ENCODE data around the gene HSPB2.
A peak's percentile ranks its signal among the peaks of the same experiment; 100 is the strongest.

Gene HSPB2

GRCh38 chr11:111939836-111940604 lies 27.5 kb downstream of the HSPB2 start:
- DNase-seq = peak; percentile 89

DNA sequence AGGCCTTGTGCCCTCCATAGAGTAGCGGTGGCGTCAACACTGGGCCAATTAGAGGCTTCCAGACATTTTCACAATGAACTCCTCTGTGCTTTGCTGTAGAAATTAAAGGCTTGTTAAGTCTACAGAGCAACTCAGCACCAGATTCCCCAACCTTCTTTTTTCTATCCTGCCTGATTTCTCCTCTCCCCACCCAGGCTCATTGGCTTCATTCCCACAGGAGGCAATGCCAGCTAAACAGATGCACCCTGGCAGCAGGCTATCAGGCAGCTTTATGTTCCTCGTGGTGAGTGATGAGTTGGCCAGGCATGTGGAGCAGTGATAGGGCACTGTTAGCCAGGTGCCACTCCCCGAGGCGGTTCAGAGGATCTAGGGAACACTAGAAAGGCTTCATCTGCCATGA lies 29.4 kb downstream of the HSPB2 start:
- DNase-seq = no peak

GRCh38 chr11:111942829-111943228 lies 30.3 kb downstream of the HSPB2 start:
- DNase-seq = peak; percentile 71

DNA sequence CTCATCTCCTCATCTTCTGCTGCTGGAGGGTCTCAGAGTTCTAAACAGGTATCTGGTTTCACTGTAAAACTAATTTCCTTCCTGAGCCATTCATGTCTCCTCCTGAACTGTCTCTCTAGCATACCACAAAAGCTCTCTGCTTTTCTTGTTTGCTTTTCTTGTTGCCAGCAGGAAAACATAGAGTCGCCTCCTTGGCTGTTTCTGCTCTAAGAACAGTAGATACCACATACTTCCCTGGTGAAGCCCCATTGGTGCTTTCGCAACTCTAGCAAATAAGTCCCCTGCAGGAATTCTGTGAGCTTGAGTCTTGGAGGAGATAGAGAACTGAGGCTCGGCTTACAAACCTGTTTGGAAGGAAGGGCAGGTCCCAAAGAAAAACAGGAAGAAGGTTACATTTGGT lies 31.6 kb downstream of the HSPB2 start:
- DNase-seq = peak; percentile 74

GRCh38 chr11:111944651-111945051 lies 32.1 kb downstream of the HSPB2 start:
- DNase-seq = peak; percentile 92

DNA sequence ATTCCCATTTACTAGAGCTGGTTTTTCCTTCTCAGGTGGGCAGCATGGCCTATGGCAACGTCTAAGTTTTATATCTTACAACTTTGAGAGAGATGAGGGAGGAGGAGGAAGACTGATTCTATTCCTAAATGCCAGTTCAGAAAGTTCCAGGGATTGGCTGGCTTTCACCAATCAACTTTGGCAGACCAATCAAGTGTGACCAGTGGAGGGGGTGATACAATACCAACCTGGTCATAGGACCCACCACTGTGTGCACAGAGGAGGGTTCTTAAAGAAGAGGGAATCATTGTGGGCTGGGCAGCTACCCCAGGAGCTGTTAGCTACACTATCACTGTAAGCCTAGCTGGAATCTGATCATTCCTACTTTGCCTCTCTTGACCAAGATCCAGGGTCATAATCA lies 32.7 kb downstream of the HSPB2 start:
- no peak for DNase-seq

DNA sequence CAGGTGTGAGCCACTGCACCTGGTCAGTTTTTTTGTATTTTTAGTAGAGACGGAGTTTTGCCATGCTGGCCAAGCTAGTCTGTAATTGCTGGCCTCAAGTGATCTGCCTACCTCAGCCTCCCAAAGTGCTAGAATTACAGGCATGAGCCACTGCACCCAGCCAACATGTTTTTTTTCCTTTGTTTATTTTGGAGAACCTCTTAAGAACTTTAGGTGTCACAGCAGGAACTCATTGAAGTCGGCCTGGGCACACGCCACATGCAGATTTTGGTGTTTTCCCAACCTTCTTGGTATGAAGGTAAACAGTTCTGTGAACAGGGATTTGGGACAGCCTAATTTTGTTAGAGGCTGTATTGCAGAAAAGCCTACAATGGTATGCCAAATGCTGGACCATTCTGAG lies 34.0 kb downstream of the HSPB2 start:
- no peak for DNase-seq

- DNase-seq = no peak
Measured at GRCh38 chr11:111947143-111947542, 34.6 kb downstream of the HSPB2 start.

DNA sequence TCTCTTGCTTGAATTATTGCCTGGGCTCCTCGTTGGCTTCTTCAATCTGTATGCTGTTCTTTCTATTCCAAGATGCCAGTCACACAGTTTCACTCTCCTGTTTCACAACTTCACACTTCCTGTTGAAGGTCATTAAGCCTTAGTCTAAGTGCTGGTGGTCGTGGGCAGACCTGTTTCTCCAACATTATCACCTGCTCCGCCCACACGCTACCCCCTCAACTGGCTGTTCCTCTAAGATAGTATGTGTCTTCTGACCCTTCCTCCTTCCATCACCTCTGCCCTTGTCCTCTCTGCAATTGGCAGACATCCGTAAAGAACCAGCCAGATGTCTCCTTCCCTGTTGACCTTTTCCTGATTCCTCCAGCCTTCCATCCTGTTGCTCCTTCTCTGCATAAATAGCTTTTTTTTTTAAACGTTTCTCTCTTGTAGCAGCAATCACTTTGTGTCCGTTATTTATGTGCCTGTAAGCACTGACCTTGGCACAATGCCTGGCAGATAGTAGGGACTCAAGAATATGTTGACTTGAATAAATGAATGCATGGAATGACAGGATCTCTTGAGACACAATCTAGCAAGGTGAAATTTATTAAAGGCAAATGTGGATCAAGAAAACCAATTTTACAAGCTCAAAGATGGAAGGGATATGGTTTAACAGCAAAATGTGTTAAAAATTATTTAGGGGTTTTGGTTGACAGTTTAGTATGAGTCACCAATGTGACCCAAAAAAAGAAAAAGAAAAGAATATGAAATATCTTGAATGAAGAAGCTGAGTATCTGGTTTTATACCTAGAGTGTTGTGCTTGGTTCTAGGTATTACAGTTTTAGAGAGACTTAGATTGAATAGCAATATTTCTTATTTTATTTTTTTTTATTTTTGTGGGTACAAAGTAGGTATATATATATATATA lies 37.2 kb downstream of the HSPB2 start:
- no peak for DNase-seq

DNA sequence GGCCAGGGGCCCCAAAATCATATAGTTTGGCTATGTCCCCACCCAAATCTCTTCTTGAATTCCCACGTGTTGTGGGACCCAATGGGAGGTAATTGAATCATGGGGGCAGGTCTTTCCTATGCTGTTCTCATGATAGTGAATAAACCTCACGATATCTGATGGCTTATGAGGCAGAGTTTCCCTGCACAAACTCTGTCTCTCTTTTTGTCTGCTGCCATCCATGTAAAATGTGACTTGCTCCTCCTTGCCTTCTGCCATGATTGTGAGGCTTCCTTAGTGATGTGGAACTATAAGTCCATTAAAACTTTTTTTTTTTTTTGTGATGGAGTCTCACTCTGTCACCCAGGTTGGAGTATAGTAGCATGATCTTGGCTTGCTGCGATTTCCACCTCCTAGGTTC lies 39.0 kb downstream of the HSPB2 start:
- DNase-seq = no peak

GRCh38 chr11:111954154-111954553 lies 41.6 kb downstream of the HSPB2 start:
- DNase-seq = no peak

DNA sequence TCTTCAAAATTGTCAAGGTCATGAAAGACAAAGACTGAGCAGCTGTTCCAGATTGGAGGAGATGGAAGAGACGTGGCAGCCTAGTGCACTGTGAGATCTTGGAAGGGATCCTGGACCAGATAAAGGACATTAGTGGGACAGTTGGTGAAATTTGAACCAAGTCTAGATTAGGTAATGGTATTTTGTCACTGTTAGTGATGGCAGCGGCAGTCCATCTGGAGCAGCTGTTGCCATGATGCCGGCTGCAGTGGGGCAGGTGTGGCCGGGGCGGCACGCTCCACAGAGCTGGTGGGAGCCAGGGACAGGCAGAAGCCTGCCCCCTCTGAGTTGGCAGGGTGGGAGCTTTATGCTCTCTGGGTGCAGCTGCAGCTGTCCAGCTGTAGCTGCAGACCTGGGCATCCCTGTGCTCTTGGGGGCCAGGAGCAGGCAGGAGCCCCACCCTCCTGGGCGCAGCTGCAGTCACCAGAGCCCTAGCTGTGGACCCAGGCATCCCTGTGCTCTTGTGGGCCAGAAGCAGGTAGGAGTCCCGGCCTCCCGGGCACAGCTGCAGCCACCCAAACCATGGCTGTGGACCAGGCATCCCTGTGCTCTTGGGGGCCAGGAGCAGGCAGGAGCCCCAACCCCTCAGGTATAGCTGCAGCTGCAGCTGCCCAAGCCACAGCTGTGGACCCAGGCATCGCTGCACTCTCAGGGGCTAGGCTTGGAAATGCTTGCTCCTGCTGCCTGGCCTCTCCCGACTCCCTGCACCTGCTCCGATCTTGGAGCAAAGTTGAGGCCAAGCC lies 45.3 kb downstream of the HSPB2 start:
- DNase-seq = no peak

DNA sequence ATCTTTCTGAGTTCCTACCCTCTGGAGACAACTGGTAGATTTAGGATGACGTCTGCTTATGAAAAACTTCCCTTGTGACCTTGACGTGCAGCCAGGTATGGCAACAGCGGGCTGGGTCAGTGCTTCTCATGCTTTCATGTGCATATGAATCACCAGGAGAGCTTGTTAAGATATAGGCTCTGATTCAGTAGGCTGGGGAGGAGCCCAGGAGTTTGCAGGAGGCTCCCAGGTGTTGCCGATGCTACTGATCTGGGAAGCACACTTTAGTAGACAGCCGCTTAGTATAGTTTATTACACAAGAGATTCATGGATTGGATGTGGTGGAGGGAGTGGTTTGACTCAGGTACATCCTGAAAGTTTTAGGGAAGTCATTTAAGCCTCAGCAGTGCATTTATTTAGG lies 48.4 kb downstream of the HSPB2 start:
- DNase-seq = no peak

GRCh38 chr11:111961389-111962300 lies 49.1 kb downstream of the HSPB2 start:
- no peak for DNase-seq
